HTR-8/SVneo (cell line): ENCODE measurements around the gene GRP.
"Not testable (repeated sequence)": the region's sequence is repeated elsewhere in the genome, so short reads cannot be mapped to it uniquely, and the experiment has no call there.

Experiments used
- DNase-seq: peaks from one replicate; pipeline ENCODE4 v3.0.0; 2011; ENCODE audit warnings: low spot score, mixed read lengths; ENCODE audit not compliant: insufficient read length
- FAIRE-seq: peaks from 2 replicates; lab custom pipeline; 2011; peaks lifted over from hg19 to GRCh38; lab: Jason Lieb, UNC

Gene GRP

GRCh38 chr18:59228351-59228750 is 8.4 kb downstream of the GRP start:
- DNase-seq, result no peak
- FAIRE-seq, result no peak

- DNase-seq (no peak), FAIRE-seq (no peak)
Measured at GRCh38 chr18:59229191-59229590, 9.2 kb downstream of the GRP start.

- no peak for DNase-seq
- FAIRE-seq, result no peak
Measured at GRCh38 chr18:59229701-59230443, 9.9 kb downstream of the GRP start.

GRCh38 chr18:59231114-59231513 is 11.2 kb downstream of the GRP start:
- DNase-seq, result no peak
- FAIRE-seq, result no peak

GRCh38 chr18:59231877-59232276 is 11.9 kb downstream of the GRP start:
- no peak for FAIRE-seq

GRCh38 chr18:59232309-59233016 is 12.5 kb downstream of the GRP start:
- FAIRE-seq (no peak), DNase-seq (no peak)

More at GRCh38 chr18:59231877-59232276, 11.9 kb downstream of the GRP start:
- no peak for DNase-seq

GRCh38 chr18:59233017-59233410 is 13.1 kb downstream of the GRP start:
- DNase-seq (no peak), FAIRE-seq (no peak)

GRCh38 chr18:59238385-59238784 is 18.4 kb downstream of the GRP start:
- FAIRE-seq (no peak), DNase-seq (no peak)

GRCh38 chr18:59239642-59240041 is 19.7 kb downstream of the GRP start:
- DNase-seq (no peak), FAIRE-seq (no peak)

- DNase-seq (no peak), FAIRE-seq (no peak)
Measured at GRCh38 chr18:59242906-59243305, 22.9 kb downstream of the GRP start.

- FAIRE-seq (no peak), DNase-seq (no peak)
Measured at GRCh38 chr18:59246796-59247195, 26.8 kb downstream of the GRP start.

- FAIRE-seq, result no peak
- peak; percentile 69 for DNase-seq
Measured at GRCh38 chr18:59249199-59249774, 29.3 kb downstream of the GRP start.

GRCh38 chr18:59255491-59255890 is 35.5 kb downstream of the GRP start:
- DNase-seq, FAIRE-seq: not testable (repeated sequence)

GRCh38 chr18:59261842-59262241 is 41.9 kb downstream of the GRP start:
- DNase-seq, FAIRE-seq: not testable (repeated sequence)

GRCh38 chr18:59262243-59262642 is 42.3 kb downstream of the GRP start:
- DNase-seq, FAIRE-seq: not testable (repeated sequence)

- no peak for DNase-seq
- no peak for FAIRE-seq
Measured at GRCh38 chr18:59263661-59264060, 43.7 kb downstream of the GRP start.

- FAIRE-seq, result no peak
- DNase-seq, result no peak
Measured at GRCh38 chr18:59264121-59264571, 44.2 kb downstream of the GRP start.

- DNase-seq (no peak), FAIRE-seq (no peak)
Measured at GRCh38 chr18:59264651-59265245, 44.8 kb downstream of the GRP start.

- DNase-seq (no peak), FAIRE-seq (no peak)
Measured at GRCh38 chr18:59265246-59265973, 45.5 kb downstream of the GRP start.

- FAIRE-seq, result no peak
- DNase-seq, result no peak
Measured at GRCh38 chr18:59265974-59266369, 46.0 kb downstream of the GRP start.
